ELR (cell line): ENCODE data around the gene CLDN15.
A peak's percentile ranks its signal among the peaks of the same experiment; 100 is the strongest.
"Not testable (repeated sequence)": the region's sequence is repeated elsewhere in the genome, so short reads cannot be mapped to it uniquely, and the experiment has no call there.

Experiments
- DNase-seq: peaks from one replicate; pipeline ENCODE4 v3.0.0-alpha.2; 2015; ENCODE audit warnings: low read depth

The CLDN15 gene

GRCh38 chr7:101237206-101238067 lies at the start of gene CLDN15:
TSS of gene CLDN15 (minus strand) at chr7:101237802. CDS start at chr7:101237581, 221 bp downstream.
- no peak for DNase-seq

DNA sequence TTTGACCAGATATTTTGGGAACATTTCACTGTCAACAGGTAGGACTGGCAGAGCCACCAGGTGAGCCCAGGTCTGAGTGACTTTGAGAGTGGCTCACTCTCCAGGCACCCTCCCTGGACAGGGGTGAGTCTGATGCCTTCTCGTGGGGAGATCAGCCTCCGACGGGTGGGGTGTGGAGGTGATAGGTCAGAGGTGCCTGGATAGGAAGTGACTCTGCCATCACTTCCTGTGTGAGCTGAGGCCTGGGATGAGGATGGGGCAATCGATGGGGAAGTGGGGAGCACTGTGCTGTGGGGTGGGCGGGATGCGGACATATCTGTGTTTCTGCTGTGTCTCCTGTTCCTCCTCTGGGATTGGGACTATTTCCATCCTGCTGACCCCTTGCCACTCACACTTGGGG lies 49.4 kb upstream of the CLDN15 start:
- no peak for DNase-seq

DNA sequence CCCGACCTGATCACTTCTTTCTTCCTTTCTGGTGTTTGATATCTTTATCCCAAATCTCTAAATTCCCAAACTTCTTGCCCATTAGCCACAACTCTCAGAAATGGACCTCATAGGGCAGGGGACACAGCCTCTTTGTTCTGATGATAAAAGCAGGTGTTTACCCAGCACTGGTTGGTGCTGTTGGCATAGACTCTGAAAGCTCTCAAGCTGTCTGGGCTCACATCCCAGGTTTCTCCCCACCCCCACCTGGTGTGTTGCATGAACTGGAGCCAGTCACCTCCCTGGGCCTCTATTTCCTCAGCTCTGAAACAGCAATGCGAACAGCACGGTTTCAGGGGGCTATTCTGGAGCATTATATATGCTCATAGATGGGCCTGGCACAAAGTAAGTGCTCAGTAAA lies 48.3 kb upstream of the CLDN15 start:
- DNase-seq = not testable (repeated sequence)

GRCh38 chr7:101285171-101285570 lies 47.6 kb upstream of the CLDN15 start:
- DNase-seq = no peak

- not testable (repeated sequence) for DNase-seq
Observed at GRCh38 chr7:101280912-101281311, 43.3 kb upstream of the CLDN15 start.

DNA sequence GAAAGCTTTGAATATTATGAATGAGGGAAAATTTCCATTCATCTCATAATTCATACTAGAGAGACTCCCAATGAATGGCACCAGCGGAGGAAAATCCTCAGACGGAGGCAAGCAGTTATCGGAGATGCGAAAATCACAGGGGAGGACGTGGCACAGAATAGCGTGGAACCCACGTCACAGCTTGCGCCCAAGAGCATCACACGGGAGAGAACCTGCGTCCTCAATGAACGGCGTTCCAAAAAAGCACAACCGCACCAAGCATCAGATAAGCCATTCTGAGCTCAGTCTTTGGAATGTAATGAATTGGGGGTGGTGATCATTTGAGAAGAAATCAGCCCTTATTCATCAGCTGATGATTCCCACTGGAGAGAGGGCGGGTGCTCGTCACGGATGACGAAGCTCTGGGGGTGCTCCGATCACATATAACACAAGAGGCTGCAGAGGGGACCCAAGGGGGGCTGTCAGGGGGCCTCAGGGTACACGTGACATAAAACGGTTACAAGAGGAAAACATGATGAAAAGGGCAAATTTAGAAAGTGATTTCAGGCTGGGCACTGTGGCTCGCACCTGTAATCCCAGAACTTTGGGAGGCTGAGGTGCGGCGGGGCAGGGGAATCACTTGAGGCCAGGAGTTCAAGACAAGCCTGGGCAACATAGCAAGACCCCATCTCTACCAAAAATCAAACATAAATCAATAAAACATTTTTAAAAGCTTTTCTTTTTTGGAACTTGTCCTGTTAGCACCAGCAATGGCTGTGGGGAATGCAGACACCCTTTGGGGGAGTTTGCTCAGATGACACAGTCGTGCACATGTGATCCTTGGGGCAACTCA lies 41.1 kb upstream of the CLDN15 start:
- no peak for DNase-seq

DNA sequence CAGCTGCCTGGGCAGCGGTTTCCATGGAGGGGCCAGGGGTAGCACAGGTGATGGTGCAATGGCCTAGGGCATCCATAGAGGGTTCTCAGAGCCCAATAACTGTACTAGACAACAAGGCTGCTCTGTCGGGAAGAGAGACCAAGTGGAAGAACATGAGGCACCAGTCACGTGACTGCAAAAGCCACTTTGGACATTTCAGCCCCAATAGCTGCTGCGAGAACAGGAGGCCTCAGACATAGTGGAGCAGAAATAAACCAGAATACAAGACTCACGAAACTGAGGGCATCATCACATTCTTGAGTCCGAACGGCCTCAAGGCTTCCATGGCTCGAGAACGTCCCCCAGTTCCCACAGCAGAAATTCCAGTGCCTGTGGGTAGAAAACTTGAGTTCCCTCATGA lies 39.6 kb upstream of the CLDN15 start:
- DNase-seq = no peak

GRCh38 chr7:101273206-101273605 lies 35.6 kb upstream of the CLDN15 start:
- no peak for DNase-seq

DNA sequence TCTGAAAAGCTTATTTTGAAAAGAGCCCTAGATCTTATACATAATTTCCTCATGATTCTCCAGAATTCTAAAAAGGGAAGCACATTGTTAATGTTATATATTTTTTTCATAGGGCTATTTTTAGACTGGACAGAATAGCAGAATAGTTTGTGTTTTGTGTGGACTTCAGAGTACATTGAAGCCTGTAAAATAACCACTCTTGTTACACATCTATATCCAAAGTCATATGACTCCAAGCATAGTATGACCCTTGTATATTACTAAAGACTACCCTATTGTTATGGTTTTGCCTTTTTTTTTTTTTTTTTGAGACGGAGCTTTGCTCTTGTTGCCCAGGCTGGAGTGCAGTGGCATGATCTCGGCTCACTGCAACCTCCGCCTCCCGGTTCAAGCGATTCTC lies 33.4 kb upstream of the CLDN15 start:
- no peak for DNase-seq

- no peak for DNase-seq
Observed at GRCh38 chr7:101269664-101270063, 32.1 kb upstream of the CLDN15 start.

GRCh38 chr7:101265622-101266516 lies 28.3 kb upstream of the CLDN15 start:
- no peak for DNase-seq

GRCh38 chr7:101264102-101264706 lies 26.6 kb upstream of the CLDN15 start:
- DNase-seq = not testable (repeated sequence)

DNA sequence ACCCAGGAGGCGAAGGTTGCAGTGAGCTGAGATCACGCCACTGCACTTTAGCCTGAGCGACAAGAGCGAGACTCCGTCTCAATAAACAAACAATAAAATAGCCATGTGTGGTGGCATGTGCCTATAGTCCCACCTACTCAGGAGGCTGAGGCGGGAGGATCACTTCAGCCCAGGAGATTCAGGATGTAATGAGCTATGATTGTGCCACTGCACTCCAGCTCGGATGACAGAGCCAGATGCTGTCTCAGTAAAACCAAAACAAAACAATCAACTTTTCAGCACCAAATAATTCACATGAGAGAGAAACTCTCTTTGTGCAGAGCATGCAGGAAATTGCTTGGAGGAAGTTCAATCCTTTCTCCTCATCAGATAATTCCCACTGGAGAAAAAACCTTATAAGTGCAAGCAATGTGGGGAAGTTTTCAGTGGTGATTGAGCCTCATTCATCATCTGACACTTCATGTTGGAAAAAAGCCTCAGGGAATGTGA lies 20.7 kb upstream of the CLDN15 start:
- DNase-seq = no peak

DNA sequence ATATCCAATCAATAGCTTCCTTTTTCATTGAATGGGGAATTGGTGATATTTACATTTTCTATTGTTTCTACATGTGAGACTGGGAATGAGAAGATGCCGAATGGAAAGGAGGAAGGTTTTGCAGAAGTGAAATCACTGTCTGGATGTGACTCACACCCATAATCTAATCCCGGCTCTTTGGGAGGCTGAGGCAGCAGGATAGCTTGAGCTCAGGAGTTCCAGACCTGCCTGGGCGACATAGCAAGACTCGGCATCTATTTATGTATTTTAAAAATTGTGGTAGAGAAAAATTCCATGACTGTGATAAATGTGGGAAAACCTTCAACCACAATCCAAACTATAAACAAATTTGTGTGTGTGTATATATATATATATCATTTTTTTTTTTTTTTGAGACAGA lies 18.2 kb upstream of the CLDN15 start:
- DNase-seq = peak; percentile 27

GRCh38 chr7:101253199-101253598 lies 15.6 kb upstream of the CLDN15 start:
- DNase-seq = not testable (repeated sequence)

DNA sequence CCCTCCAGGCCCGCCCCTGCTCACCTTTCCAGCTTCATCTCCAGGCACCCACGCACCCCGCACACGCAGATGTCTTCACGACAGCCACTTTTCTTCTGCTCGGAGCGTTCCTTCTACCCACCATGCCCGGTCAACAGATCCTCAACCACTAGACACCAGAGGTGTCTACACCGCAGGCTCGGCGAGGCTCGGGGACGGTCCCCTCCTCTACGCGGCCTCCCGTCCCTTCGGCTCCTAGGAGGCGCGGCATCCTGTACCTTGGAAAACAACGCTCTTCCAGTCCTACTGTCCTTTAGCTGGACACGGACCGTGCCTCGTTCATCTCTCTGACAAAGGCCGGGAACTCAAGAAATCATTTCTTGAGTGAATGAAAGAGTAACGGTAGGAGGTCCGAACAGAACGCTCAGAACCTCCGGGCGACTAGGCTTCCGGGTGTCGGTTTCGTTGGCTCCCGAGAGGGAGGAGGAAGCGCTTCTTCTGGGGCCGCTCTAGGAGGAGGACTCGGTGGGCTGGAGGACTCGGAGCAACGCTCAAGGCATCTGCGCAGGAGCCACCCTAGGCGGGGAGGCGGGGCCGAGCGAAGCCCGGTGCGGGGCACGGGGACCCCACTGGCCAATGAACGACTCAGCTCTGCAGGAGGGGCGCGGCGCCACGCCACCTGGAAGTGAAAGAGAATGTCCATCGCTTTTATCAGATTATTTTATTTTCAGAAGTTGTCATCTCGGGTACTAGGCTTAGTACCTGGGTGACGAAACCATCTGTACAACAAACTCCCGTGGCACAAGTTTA lies 14.5 kb upstream of the CLDN15 start:
- peak; percentile 98 for DNase-seq

DNA sequence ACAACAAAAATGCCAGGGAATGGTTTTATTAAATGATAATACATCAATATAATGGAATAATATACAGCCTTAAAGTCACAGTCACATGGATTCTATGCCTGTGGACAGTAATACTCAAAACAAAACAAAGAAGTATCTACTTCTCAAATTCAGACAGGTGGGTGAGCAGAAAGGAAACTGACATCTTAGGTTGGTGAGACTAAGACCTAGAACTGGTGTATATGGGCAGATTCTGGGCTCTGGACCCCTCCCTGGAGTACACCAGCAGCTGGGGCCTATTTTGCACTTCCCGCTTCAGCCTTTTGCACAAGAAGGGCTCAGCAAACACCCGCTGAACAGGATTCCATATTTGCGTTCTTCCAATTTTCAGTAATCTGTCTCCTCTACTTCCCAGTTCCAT lies 12.7 kb upstream of the CLDN15 start:
- DNase-seq = no peak

DNA sequence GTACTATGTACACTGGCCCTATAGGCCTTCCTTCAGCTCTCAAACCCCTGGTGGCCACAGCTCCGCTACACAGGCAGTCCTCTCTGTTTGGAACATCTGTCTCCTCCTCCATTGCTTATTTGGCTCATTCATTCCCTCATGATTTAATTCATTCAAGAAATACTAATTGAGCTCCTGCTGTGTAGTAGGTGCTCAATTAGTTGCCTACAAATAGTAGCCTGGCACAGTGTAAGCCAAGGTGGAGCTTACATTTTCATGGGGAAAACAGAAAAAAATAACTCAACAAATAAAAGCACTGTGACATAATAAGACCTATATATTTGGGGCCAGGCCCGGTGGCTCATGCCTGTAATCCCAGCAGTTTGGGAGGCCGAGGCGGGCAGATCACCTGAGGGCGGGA lies 10.7 kb upstream of the CLDN15 start:
- no peak for DNase-seq

GRCh38 chr7:101245147-101245668 lies 7.6 kb upstream of the CLDN15 start:
- no peak for DNase-seq

- DNase-seq = peak; percentile 90
Observed at GRCh38 chr7:101244375-101245146, 7.0 kb upstream of the CLDN15 start, which contains the start of gene FIS1. TSS of gene FIS1 (minus strand) at chr7:101245081. CDS start at chr7:101245004, 77 bp downstream.
